ENCODE measurements around the gene UIMC1.
A peak's percentile ranks its signal among the peaks of the same experiment; 100 is the strongest.
"Not testable (repeated sequence)": the region's sequence is repeated elsewhere in the genome, so short reads cannot be mapped to it uniquely, and the experiment has no call there.

The UIMC1 gene

GRCh38 chr5:177005619-177006264 is 837 bp downstream of the UIMC1 start:
- peak in 1 of 2 experiments; percentile 38 for DNase-seq

- no peak for DNase-seq
Measured at GRCh38 chr5:177004961-177005360, 1.6 kb downstream of the UIMC1 start.

- DNase-seq, result no peak
Measured at GRCh38 chr5:177003649-177004048, 2.9 kb downstream of the UIMC1 start.

GRCh38 chr5:176999526-176999925 is 7.1 kb downstream of the UIMC1 start:
- not testable (repeated sequence) for DNase-seq

- no peak for DNase-seq
Measured at GRCh38 chr5:176998828-176999227, 7.8 kb downstream of the UIMC1 start.

- no peak for DNase-seq
Measured at GRCh38 chr5:176996780-176997179, 9.8 kb downstream of the UIMC1 start.

- DNase-seq, result no peak
Measured at GRCh38 chr5:176995896-176996767, 10.4 kb downstream of the UIMC1 start.

GRCh38 chr5:176995122-176995490 is 11.5 kb downstream of the UIMC1 start:
- DNase-seq, result no peak

GRCh38 chr5:176994460-176995121 is 12.0 kb downstream of the UIMC1 start:
- DNase-seq, result no peak

- not testable (repeated sequence) for DNase-seq
Measured at GRCh38 chr5:176993081-176993480, 13.5 kb downstream of the UIMC1 start.

GRCh38 chr5:176987583-176987982 is 19.0 kb downstream of the UIMC1 start:
- DNase-seq, result no peak

- DNase-seq, result no peak
Measured at GRCh38 chr5:176986280-176986679, 20.3 kb downstream of the UIMC1 start.

- no peak for DNase-seq
Measured at GRCh38 chr5:176985516-176985915, 21.1 kb downstream of the UIMC1 start.

- not testable (repeated sequence) for DNase-seq
Measured at GRCh38 chr5:176984176-176984575, 22.4 kb downstream of the UIMC1 start.

GRCh38 chr5:176983593-176983992 is 23.0 kb downstream of the UIMC1 start:
- DNase-seq, result not testable (repeated sequence)

- not testable (repeated sequence) for DNase-seq
Measured at GRCh38 chr5:176983112-176983511, 23.5 kb downstream of the UIMC1 start.

GRCh38 chr5:176980818-176981217 is 25.8 kb downstream of the UIMC1 start:
- no peak for DNase-seq

- no peak for DNase-seq
Measured at GRCh38 chr5:176979669-176980068, 26.9 kb downstream of the UIMC1 start.

GRCh38 chr5:176965633-176966032 is 40.9 kb downstream of the UIMC1 start:
- DNase-seq, result no peak

GRCh38 chr5:176959051-176959450 is 47.5 kb downstream of the UIMC1 start:
- DNase-seq, result peak; percentile 22 to 64

- no peak for DNase-seq
Measured at GRCh38 chr5:176956756-176957155, 49.8 kb downstream of the UIMC1 start.

GRCh38 chr5:176955895-176956294 is 50.7 kb downstream of the UIMC1 start:
- no peak for DNase-seq

GRCh38 chr5:176954050-176954449 is 52.5 kb downstream of the UIMC1 start:
- no peak for DNase-seq

All from SHP77 (cell line).